Stimulated activated naive CD8-positive, alpha-beta T cell treated with anti-CD3 and anti-CD28 coated beads, Interleukin-15, Interleukin-2, amounts not matched to agents 100 ng/mL and 50 ng/mL, for 24 hours (primary cell): ENCODE data around the gene CACNA1H.
"Not testable (repeated sequence)": the region's sequence is repeated elsewhere in the genome, so short reads cannot be mapped to it uniquely, and the experiment has no call there.

ENCODE experiments used
- H3K27ac Mint-ChIP-seq: one replicate; pipeline ENCODE4 v1.8.0; 2021; ENCODE audit warnings: mild to moderate bottlenecking, mixed read lengths
- H3K27me3 Mint-ChIP-seq: one replicate; pipeline ENCODE4 v1.8.0; 2021; ENCODE audit warnings: mixed read lengths
- H3K36me3 Mint-ChIP-seq: one replicate; pipeline ENCODE4 v1.8.0; 2021; ENCODE audit warnings: low read depth, mixed read lengths
- H3K4me1 Mint-ChIP-seq: one replicate; pipeline ENCODE4 v1.8.0; 2021; ENCODE audit warnings: low read depth, mixed read lengths
- H3K4me3 Mint-ChIP-seq: one replicate; pipeline ENCODE4 v1.8.0; 2021; ENCODE audit warnings: mild to moderate bottlenecking, mixed read lengths
- H3K9me3 Mint-ChIP-seq: one replicate; pipeline ENCODE4 v1.8.0; 2021; ENCODE audit warnings: mixed read lengths

The CACNA1H gene

GRCh38 chr16:1249031-1249755 is 96.3 kb downstream of the CACNA1H start:
- H3K4me1 Mint-ChIP-seq, H3K9me3 Mint-ChIP-seq, H3K27me3 Mint-ChIP-seq, H3K27ac Mint-ChIP-seq, H3K4me3 Mint-ChIP-seq, H3K36me3 Mint-ChIP-seq: not testable (repeated sequence)

- H3K9me3 Mint-ChIP-seq, H3K27me3 Mint-ChIP-seq, H3K4me3 Mint-ChIP-seq, H3K36me3 Mint-ChIP-seq, H3K4me1 Mint-ChIP-seq, H3K27ac Mint-ChIP-seq: not testable (repeated sequence)
These were observed 100.9 kb downstream of the CACNA1H start for GRCh38 chr16:1253701-1254364.

GRCh38 chr16:1254821-1255220 is 101.9 kb downstream of the CACNA1H start:
- H3K27ac Mint-ChIP-seq, H3K4me3 Mint-ChIP-seq, H3K4me1 Mint-ChIP-seq, H3K36me3 Mint-ChIP-seq, H3K9me3 Mint-ChIP-seq, H3K27me3 Mint-ChIP-seq: not testable (repeated sequence)

GRCh38 chr16:1255276-1256122 is 102.6 kb downstream of the CACNA1H start, which contains the start of gene TPSD1:
Gene TPSD1, plus strand, starts transcription at chr16:1256069. Its CDS starts 212 bp downstream, at chr16:1256281.
- not testable (repeated sequence) for H3K4me1 Mint-ChIP-seq, H3K27ac Mint-ChIP-seq, H3K9me3 Mint-ChIP-seq, H3K4me3 Mint-ChIP-seq, H3K36me3 Mint-ChIP-seq
- H3K27me3 Mint-ChIP-seq: peaks cover 11% of the 10 kb centered on the region

GRCh38 chr16:1256296-1256873 is 103.5 kb downstream of the CACNA1H start:
- H3K27ac Mint-ChIP-seq, H3K4me1 Mint-ChIP-seq, H3K4me3 Mint-ChIP-seq, H3K9me3 Mint-ChIP-seq, H3K36me3 Mint-ChIP-seq: not testable (repeated sequence)
- peaks cover 15% of the 10 kb centered on the region for H3K27me3 Mint-ChIP-seq

- Mint-ChIP-seq H3K9me3 (no peaks in the 10 kb centered on the region), H3K4me3 (no peak overlapping the region), H3K27me3 (peaks cover 17% of the 10 kb centered on the region), H3K36me3 (no peaks in the 10 kb centered on the region), H3K4me1 (peaks cover 5% of the 10 kb centered on the region), H3K27ac (no peak overlapping the region)
These were observed 104.0 kb downstream of the CACNA1H start for GRCh38 chr16:1256874-1257322.

- Mint-ChIP-seq H3K4me3 (no peak overlapping the region), H3K27ac (no peak overlapping the region)
These were observed 104.8 kb downstream of the CACNA1H start for GRCh38 chr16:1257561-1258224.

GRCh38 chr16:1258225-1258600 is 105.3 kb downstream of the CACNA1H start:
- no peak overlapping the region for H3K27ac Mint-ChIP-seq
- no peak overlapping the region for H3K4me3 Mint-ChIP-seq
- peaks cover 22% of the 10 kb centered on the region for H3K27me3 Mint-ChIP-seq
- no peaks in the 10 kb centered on the region for H3K9me3 Mint-ChIP-seq
- H3K36me3 Mint-ChIP-seq: no peaks in the 10 kb centered on the region
- H3K4me1 Mint-ChIP-seq: peaks cover 5% of the 10 kb centered on the region

More at GRCh38 chr16:1257561-1258224, 104.8 kb downstream of the CACNA1H start:
- no peaks in the 10 kb centered on the region for H3K9me3 Mint-ChIP-seq
- H3K36me3 Mint-ChIP-seq: no peaks in the 10 kb centered on the region
- H3K27me3 Mint-ChIP-seq: peaks cover 22% of the 10 kb centered on the region
- H3K4me1 Mint-ChIP-seq: peaks cover 5% of the 10 kb centered on the region

GRCh38 chr16:1258906-1259759 is 106.2 kb downstream of the CACNA1H start:
- H3K4me3 Mint-ChIP-seq: no peak overlapping the region
- H3K4me1 Mint-ChIP-seq: peaks cover 5% of the 10 kb centered on the region
- H3K9me3 Mint-ChIP-seq: peaks cover under 1% of the 10 kb centered on the region
- no peaks in the 10 kb centered on the region for H3K36me3 Mint-ChIP-seq
- no peak overlapping the region for H3K27ac Mint-ChIP-seq
- H3K27me3 Mint-ChIP-seq: peaks cover 22% of the 10 kb centered on the region

GRCh38 chr16:1259760-1260068 is 106.8 kb downstream of the CACNA1H start:
- Mint-ChIP-seq H3K4me1 (peaks cover 5% of the 10 kb centered on the region), H3K27ac (no peak overlapping the region), H3K27me3 (peaks cover 22% of the 10 kb centered on the region), H3K4me3 (no peak overlapping the region), H3K36me3 (no peaks in the 10 kb centered on the region), H3K9me3 (peaks cover 6% of the 10 kb centered on the region)

GRCh38 chr16:1260101-1260680 is 107.3 kb downstream of the CACNA1H start:
- peaks cover 22% of the 10 kb centered on the region for H3K27me3 Mint-ChIP-seq
- no peak overlapping the region for H3K4me3 Mint-ChIP-seq
- peaks cover 5% of the 10 kb centered on the region for H3K4me1 Mint-ChIP-seq

GRCh38 chr16:1261131-1261892 is 108.4 kb downstream of the CACNA1H start:
- Mint-ChIP-seq H3K27me3 (peaks cover 22% of the 10 kb centered on the region), H3K27ac (no peak overlapping the region), H3K36me3 (no peaks in the 10 kb centered on the region), H3K9me3 (peaks cover 9% of the 10 kb centered on the region), H3K4me3 (no peak overlapping the region), H3K4me1 (peaks cover 5% of the 10 kb centered on the region)

More at GRCh38 chr16:1260101-1260680, 107.3 kb downstream of the CACNA1H start:
- no peak overlapping the region for H3K27ac Mint-ChIP-seq
- H3K36me3 Mint-ChIP-seq: no peaks in the 10 kb centered on the region
- peaks cover 9% of the 10 kb centered on the region for H3K9me3 Mint-ChIP-seq
